ENCODE results near the gene DBF4B.

DBF4B gene

DNA sequence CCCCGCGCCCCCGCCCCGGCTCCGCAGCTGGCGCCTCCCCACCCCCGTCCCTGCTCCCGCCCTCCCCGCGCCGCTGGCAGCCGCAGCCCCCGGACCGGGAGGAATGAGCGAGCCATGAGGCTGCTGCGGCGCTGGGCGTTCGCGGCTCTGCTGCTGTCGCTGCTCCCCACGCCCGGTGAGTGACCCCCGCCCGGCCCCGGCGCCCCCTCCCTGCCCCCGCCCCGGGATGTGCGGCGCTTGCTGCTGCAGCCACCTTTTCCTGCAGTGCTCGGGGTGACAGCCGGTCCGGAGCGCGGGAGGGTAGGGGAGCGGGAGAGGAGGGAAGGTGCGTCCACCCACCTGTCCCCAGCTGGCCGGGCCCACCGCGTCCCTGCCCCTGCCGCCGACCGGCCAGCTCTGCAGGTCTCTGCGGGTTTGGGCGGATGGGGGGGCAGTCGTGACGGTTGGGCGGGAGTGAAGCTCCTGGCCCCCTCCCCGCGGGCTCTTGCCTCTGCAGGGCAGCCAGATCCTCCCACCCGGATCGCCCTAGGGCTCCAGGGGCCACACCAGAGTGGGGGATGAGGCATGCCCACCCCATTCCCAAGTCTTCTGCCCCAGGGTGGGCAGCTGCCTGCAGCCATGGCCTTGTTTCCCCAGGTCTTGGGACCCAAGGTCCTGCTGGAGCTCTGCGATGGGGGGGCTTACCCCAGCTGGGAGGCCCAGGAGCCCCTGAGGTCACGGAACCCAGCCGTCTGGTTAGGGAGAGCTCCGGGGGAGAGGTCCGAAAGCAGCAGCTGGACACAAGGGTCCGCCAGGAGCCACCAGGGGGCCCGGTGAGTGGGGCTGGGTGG, 50.8 kb downstream of the DBF4B start:
- DNase-seq (ENCODE audit: low read depth in 4 of 4, low spot score in 1 of 4) = no peak

DNA sequence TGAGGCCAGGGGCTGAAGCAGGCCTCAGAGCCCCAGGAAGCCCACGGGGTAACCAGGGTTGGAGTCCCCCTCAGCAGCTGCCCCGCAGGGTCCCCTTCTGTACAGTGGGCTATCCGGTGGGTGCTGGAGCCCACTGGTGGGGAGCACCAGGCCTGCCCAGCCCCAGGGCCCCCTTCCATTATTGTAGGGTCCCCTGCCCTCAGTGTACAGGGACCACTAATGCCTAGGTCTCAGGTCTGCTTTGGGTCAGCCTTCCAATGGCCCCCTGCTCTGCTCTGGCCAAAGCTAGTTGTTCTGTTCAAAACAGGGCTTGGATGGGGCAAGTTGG, 51.4 kb downstream of the DBF4B start:
- DNase-seq (ENCODE audit: low read depth in 4 of 4, low spot score in 1 of 4) = no peak

DNA sequence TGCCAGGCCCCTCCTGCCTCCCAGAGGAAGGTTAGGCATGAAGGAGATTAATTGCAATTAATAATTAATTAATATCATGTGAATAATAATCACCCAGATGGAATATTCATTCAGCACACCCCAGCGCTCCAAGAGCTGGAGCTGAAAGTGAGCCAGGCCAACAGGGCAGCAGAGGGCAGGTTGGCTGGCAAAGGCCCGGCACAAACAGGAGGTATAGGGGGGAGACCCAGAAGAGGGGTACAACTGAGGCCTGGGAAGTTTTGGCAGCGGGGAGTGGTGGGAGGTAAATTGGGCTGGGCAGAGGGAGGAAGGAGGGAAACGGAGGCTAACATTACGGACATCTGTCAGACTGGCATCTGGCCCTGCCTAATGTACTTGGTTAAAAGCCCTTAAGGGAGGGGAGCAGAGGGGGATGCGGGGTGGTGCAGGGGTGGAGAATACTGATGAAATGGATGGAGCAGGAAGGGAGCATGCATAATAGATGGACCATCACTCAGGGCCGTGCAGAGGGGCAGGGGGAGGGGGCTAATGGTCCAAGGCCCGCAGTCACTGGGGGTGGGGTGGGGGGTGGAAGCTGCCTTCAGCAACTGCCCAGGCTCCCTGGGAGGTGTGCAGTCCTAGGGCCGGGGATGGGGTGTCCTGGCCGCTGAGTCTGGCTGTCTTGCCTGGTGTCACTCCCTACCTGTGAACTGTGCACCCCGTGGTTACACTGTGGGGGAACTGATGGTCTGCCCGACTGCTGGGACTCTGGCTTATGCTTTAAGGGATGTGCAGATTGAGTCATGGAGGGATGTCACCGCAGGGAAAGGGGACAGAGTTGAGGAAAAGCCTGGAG, 52.2 kb downstream of the DBF4B start:
- no peak for DNase-seq (ENCODE audit: low read depth in 4 of 4, low spot score in 1 of 4)

DNA sequence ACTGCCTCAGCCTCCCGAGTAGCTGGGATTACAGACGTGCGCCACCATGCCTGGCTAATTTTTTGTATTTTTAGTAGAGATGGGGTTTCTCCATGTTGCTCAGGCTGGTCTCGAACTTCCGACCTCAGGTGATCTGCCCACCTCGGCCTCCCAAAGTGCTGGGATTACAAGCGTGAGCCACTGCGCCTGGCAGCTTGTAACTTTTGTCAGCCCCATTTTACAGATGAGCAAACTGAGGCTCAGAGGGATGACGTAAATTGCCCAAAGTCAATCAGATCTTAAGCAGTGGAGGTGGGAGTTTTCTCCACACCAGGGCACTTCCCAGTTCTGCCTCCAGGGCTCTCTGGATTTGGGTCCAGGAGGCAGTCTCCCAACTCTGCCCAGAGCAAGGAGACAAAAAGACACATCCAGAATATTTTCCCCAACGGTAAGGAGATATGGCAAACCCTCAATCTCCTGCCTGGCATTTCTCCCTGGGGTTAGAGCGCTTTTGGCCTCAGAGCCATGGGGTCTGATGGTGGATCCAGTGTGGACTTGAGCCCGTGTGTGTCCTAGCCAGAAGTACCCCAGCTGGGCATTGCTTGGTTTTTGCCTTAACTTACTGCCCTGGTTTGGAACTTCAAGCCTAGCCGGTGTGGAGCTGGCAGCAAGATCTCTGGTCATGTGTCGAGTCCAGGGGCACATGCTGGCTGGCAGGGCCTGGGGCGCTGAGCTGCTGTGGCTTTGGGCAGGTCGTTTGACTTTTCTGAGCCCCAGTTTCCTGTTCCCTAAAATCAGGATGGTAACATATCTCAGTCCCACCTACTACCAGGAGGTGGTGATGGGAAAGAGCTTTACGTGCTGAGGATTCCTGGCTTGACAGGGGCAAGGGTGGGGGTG, 53.7 kb downstream of the DBF4B start:
- DNase-seq (ENCODE audit: low read depth in 4 of 4, low spot score in 1 of 4) = no peak

DNA sequence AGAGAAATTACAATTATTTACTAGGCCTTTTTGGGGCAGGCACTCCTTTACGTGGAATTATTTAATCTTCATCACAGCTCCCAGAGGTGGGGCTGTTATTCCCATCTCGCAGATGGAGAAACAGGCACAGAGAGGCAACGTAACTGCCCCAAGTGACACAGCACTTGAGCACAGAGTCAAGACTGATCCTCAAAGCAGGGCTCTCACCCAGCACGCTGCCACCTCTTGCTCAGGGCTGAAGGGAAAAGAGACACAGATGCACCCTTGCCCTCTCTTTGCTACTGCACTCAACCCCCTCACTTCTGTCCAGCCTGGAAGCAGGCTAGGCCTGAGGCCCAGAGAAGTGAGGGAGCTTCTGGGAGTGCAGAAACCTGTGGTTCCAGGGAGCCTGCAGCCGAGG, 54.7 kb downstream of the DBF4B start:
- no peak for DNase-seq (ENCODE audit: low read depth in 4 of 4, low spot score in 1 of 4)

DNA sequence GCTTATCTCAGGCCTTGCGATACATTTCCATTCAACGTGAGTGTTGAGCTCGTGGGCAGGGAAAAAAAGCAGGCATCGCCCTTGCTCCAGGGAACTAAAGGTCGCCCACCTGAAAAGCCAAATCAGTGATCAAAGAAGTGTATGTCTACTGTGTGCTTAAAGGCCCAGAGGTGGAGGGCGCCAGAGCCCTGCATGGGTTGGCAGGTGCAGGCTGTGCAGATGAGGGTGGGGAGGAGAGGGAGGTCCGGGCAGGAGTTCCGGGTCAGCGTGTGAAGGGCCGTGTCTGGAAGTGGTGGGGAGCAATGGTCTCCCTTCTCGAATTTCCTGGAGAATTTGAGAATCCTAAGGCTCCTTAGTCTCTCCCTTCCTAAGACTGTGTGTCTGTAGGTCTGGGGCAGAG, 57.5 kb downstream of the DBF4B start:
- no peak for DNase-seq (ENCODE audit: low read depth in 4 of 4, low spot score in 1 of 4)

DNA sequence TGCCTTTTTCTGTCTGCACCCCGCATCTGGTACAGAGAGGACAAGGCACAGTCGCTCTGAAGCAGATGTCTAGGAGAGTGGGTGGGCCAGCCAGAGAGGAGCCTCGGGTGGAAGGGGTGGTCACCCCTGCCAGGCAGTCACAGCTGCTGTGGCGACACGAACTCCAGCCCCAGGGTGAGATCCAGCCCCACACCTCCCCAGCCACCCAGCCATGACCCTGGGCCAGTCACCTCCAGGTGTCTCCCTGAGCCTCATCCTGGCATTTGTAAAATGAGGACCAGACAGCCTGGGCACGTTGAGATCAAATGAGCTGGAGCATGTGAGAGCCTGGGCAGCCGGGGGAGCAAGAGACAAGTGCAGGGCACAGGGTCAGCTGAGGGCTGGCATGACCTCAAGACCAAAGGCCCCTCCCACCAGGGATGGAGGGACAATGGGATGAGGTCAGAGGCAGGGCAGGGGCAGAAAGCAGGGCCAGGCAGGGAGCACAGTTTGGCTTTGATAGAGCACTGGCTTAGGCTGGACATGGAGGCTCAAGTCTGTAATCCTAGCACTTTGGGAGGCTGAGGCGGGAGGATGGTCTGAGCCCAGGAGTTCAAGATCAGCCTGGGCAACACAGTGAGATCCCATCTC, 58.1 kb downstream of the DBF4B start:
- no peak for DNase-seq (ENCODE audit: low read depth in 4 of 4, low spot score in 1 of 4)

DNA sequence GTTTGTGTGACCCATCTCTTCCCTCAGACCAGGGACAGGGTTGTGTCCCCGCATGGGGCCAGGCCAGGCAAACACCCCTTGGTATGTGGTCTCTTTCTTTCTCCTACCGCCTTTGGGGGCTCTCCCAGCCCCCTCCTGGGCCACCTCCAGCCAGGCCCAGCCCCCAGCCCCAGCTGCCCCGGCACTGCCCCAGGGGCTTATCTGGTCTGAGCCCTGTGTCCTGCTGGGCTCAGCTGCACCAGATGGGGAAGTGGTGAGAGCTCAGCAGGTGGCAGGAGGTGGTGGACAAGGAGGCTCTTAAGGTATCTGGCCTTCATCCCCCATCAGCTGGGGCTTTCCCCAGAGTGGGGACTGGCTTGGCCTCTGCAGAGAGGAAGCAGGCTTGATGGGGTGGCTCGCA, 59.0 kb downstream of the DBF4B start:
- DNase-seq (ENCODE audit: low read depth in 4 of 4, low spot score in 1 of 4) = no peak

DNA sequence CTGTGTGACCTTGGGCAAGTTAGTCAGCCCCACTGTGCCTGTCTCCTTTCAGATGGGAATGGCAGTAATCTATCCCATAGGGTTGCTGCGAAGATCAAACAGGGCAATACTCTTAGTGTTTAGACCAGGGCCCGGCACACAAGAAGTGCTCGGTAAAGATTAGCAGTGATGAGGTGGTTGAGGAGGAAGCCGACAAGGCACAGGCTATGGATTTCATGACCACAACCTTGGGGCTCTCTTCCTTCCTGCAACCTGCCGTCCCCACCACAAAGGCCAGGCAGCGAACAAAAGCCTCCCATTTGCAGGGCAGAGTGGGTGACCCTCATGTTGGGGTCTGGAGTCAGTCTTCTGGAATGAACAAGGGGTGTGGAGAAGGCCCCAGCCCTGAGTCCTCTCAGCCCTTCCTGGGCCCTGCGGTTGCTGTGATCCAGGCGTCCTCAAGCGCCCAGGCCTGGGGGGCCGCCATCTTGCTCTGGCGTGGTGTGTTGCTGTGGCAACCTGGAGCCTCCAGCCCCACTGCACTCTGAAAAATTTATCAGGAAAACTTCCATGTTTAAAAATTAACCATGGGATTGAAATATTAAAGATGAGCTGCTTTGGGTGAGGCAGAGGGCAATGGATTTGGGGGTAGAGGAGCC, 60.2 kb downstream of the DBF4B start:
- no peak for DNase-seq (ENCODE audit: low read depth in 4 of 4, low spot score in 1 of 4)

DNA sequence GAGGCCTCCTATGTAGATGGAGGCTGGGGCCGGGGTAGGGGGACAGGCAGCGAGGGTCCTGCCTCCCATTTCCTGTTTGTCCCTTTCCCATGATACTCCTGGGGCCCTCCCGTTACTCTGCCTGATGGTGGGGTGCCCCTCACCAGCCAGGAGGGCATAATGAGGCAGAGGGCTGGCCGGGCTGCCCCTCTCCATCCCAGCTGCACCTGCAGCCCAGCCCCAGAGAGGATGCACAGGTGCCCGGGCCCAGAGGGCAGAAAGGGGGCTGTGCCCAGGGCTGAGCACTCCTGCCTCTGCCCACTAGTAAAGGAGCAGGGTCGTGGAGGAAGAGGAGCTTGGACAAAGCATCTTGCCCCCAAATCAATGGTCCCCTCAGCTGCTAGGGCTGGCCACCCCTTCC, 60.8 kb downstream of the DBF4B start:
- no peak for DNase-seq (ENCODE audit: low read depth in 4 of 4, low spot score in 1 of 4)

DNA sequence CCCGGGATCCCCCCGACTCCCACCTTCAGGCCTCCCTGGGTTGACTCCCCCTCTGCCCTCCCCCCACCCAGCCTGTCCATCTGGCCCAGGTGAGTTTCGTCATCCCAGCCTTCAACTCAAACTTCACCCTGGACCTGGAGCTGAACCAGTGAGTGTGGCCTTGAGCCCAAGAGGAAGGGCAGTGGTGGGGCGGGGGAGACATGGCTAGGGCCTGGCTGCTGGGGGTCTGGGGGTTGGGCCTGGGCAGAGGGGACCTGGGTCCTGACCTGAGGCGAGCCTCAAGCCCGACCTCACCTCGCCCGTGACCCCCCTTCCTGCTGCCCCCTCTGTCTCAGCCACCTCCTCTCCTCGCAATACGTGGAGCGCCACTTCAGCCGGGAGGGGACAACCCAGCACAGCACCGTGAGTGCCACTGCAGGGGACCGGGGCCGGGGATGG, 61.2 kb downstream of the DBF4B start:
- DNase-seq (ENCODE audit: low read depth in 4 of 4, low spot score in 1 of 4) = no peak

DNA sequence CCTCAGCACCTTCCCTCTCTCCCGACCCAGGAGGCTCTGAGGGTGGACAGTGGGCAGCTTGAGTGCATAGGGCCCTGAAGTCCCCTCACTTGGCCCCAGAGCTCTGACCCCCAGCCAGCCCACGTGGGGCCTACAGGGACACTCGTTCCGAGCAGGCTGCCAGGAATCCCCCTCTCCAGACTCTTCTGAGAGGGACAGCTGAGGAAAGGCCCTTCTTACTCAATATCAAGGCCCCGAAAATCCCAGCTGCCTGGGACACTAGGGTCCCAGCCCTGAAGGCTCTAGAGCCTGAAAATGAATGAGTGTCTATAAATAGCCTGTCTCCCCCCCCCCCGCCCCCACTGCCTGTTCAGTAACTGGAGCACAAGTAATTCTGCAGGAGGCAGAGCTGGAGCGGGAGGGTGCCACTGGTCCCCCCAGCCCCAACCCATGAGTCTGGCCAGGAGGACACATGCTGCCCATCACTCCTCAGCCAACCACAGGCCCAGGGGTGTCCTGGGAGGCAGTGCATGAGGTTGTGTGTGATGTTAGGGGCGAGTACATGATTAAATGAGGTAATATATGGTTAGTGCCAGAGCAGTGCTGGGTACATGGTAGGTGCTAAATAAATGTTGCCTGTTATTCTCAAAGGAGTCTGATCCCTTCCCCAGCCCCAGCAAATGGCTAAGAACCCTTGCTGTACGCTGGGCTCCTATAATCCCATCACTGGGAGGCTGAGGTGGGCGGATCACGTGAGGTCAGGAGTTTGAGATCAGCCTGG, 61.9 kb downstream of the DBF4B start:
- DNase-seq (ENCODE audit: low read depth in 4 of 4, low spot score in 1 of 4) = no peak

DNA sequence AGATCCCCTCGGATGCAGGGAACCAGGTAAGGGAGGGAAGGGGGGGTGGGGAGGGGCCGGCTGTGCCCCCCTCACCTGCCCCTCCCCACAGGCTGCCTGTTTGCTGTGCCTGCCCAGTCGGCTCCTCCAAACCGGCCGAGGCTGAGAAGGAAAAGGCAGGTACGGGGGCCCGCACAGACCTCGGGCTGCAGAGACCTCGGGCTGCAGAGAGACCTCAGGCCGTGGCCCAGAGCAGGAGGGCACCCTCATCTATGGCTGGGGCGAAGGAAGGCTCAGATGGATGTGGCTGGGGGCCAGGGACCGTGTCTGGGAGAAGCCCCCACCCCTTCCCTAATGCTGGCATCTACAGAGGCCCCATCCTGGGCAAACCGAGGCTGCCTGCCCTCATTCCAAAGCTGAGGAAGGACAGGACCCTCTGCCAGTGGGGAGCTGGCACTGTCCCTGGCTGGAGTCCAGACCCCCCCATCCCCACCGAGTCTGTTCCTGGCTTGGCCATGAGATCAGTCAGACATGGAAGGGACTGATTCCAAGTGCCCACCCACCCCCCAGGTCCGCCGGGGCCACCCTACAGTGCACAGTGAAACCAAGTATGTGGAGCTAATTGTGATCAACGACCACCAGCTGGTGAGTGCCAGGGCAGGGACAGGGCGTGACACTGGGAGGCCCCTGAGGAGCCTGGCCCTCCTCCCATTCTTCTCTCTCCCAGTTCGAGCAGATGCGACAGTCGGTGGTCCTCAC, 64.0 kb downstream of the DBF4B start:
- no peak for DNase-seq (ENCODE audit: low read depth in 4 of 4, low spot score in 1 of 4)

DNA sequence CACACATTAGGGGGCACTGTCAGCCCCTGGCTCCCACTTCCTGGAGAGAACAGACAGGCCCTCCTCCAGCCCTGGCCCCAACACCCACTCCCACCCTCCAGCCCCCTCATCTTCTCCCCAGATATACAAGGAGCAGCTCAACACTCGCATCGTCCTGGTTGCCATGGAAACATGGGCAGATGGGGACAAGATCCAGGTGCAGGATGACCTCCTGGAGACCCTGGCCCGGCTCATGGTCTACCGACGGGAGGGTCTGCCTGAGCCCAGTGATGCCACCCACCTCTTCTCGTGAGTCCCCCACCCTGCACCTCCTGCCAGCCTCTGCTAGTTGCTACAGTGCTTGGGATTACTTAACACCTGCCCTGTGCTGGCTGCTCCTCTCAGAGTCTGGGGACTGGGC, 64.7 kb downstream of the DBF4B start:
- DNase-seq (ENCODE audit: low read depth in 4 of 4, low spot score in 1 of 4) = no peak

DNA sequence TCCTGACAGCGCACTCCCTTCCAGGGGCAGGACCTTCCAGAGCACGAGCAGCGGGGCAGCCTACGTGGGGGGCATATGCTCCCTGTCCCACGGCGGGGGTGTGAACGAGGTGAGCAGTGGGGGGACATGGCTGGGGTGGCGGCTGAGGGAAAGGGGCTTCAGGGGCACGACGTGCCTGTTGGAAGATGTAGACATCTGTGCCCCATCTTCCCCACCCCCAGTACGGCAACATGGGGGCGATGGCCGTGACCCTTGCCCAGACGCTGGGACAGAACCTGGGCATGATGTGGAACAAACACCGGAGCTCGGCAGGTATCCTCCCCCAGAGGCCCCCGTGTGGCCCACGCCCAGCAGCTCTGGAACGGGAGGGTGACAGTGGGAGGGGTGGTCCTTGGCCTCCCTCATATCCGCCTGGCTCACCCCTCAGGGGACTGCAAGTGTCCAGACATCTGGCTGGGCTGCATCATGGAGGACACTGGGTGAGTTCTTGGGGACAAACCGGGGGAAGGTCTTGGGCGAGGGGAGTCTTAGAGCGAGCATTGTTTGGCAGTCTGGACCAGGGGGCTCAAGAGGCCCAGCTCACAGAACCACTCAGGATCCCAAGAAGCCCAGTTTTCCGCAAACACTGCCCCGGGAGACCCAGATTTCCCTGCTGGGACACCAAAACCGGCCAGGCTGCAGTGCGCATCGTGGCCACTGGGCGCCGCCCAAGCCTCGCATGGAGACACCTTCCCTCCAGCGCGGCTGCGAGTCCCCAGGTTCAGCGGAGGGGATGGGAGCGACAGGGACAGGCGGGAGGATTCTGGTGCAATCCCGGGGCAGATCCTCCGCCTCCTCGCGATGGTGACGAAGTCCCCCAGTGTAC, 66.0 kb downstream of the DBF4B start:
- peak; percentile 80 to 89 (median 85) for DNase-seq (ENCODE audit: low read depth in 4 of 4, low spot score in 1 of 4)

DNA sequence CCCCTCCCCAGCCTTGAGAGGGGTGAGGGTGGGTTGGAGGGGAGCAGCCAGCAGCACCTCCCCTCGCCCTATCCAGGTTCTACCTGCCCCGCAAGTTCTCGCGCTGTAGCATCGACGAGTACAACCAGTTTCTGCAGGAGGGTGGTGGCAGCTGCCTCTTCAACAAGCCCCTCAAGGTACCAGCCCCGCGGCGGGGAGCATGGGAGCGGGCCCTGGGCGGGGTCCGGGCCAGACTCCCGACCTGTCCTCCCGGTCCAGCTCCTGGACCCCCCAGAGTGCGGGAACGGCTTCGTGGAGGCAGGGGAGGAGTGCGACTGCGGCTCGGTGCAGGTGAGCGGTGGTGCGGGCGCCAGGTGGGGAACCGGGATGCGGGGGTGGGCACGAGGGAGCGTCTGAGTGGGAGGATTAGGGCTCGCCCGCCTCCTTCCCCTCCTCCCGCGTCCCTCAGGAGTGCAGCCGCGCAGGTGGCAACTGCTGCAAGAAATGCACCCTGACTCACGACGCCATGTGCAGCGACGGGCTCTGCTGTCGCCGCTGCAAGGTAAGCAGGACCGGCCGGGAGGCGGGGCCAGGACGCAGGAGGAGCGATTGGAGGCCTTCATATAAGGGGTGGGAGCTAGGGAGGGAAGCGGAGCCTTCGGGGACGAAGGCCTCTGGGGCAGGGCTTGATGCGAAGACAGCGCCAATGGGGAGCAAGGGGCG, 66.8 kb downstream of the DBF4B start:
- peak; percentile 10 to 99 (median 97) for DNase-seq (ENCODE audit: low read depth in 4 of 4, low spot score in 1 of 4)

DNA sequence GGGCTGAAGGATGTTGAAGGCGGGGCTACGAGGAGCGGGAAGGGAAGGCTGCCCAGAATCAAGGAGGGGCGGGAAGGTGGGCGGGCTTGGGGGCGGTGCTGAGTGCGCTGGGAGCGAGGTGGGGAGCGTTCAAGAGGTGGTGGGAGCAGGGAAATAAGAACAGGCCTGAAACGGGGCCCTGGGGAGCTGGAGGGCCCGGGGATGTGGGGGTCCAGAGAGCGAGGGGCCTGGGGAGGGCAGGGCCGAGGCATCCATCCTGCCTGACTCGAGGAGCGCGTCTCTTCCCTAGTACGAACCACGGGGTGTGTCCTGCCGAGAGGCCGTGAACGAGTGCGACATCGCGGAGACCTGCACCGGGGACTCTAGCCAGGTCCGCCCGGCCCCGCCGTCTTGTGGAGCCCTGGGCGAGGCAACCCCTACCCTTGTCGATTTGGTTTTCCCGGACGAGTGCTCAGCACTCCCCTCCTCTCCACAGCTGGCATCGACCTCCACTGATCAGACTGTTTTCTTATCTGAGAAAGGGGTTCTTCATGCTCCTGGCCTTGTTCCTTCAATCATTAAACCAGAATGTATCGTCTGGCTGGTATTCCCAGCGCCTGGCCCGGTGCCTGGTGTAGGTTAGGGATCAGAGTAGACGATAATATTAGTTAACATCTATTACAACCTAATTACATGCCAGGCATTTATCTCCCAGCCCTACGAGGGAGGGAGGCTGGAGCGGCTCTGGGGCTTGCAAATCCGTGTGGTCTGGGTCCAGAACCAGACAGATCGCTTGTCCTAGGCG, 67.6 kb downstream of the DBF4B start:
- DNase-seq (ENCODE audit: low read depth in 4 of 4, low spot score in 1 of 4) = peak in 2 of 4 experiments; percentile 8 to 83
